GM23338 (cell line): ENCODE measurements around the gene CRTC1.

ENCODE experiments used
- CREB1 ChIP-seq: fragments of 250-450 bp; sonication (Bioruptor Pico); IDR thresholded peaks from 2 replicates; pipeline ENCODE4 v1.5.0; 2020; ENCODE audit warnings: low read depth, mild to moderate bottlenecking, moderate library complexity
- CTCF ChIP-seq, 2 experiments: fragments of 200-600 bp in 1 of 2; sonication (generic) in 1 of 2; conservative IDR thresholded peaks; 2 replicates each; pipeline versions ENCODE4 v1.5.1 to v1.6.1; 2016 to 2017; ENCODE audit warnings: antibody characterized with exemption in 2 of 2, low read depth in 2 of 2, mild to moderate bottlenecking in 2 of 2, moderate library complexity in 1 of 2
- ETS1 ChIP-seq: IDR thresholded peaks from 2 replicates; pipeline ENCODE4 v1.6.1; 2016; ENCODE audit warnings: antibody characterized with exemption
- EZH2 ChIP-seq: fragments of 200-600 bp; sonication (generic); IDR thresholded peaks from one replicate; pipeline ENCODE4 v1.8.0; 2017; ENCODE audit warnings: antibody characterized with exemption, mild to moderate bottlenecking, low read depth; ENCODE audit not compliant: unreplicated experiment
- EZH2phosphoT487 ChIP-seq: fragments of 200-600 bp; sonication (generic); IDR thresholded peaks from one replicate; pipeline ENCODE4 v1.8.1; 2018; ENCODE audit warnings: antibody characterized with exemption; ENCODE audit not compliant: unreplicated experiment
- JUNB ChIP-seq: IDR thresholded peaks from one replicate; pipeline ENCODE4 v1.6.1; 2016; ENCODE audit warnings: antibody characterized with exemption; ENCODE audit not compliant: unreplicated experiment
- NANOG ChIP-seq: IDR thresholded peaks from 2 replicates; pipeline ENCODE4 v1.6.1; 2016; ENCODE audit warnings: antibody characterized with exemption, borderline replicate concordance
- POLR2AphosphoS5 ChIP-seq: IDR thresholded peaks from 2 replicates; pipeline ENCODE4 v1.6.1; 2016; ENCODE audit warnings: antibody characterized with exemption, low read depth
- REST ChIP-seq: IDR thresholded peaks from one replicate; pipeline ENCODE4 v1.6.1; 2018; ENCODE audit warnings: antibody characterized with exemption; ENCODE audit not compliant: unreplicated experiment
- ZNF114 ChIP-seq: fragments of 250-450 bp; sonication (Bioruptor Pico); IDR thresholded peaks from 2 replicates; pipeline ENCODE4 v1.5.0; 2020; ENCODE audit warnings: mild to moderate bottlenecking, moderate library complexity
- ZNF462 ChIP-seq: fragments of 250-450 bp; sonication (Bioruptor Pico); IDR thresholded peaks from 2 replicates; pipeline ENCODE4 v1.5.0; 2020; ENCODE audit warnings: mild to moderate bottlenecking, moderate library complexity

GRCh38 chr19:18731562-18732008, 48.1 kb downstream of the CRTC1 start:
- TF ChIP-seq EZH2 (no peak), CTCF (conservative IDR thresholded peaks at IDR 0.05; ENCODE audit: low read depth in 2 of 2) (no peak), POLR2AphosphoS5 (no peak), REST (no peak), ETS1 (no peak), ZNF462 (CRISPR knock-in tag) (no peak), EZH2phosphoT487 (no peak), JUNB (no peak), CREB1 (no peak), ZNF114 (CRISPR knock-in tag) (no peak), NANOG (no peak)
